Measurements from ENCODE around the gene FITM2. TPM values are rescaled to one million over a fixed set of nuclear protein-coding genes. Genes with fewer than 3 reads are reported as not detected.

FITM2 gene
- total RNA-seq, 4 donors from 2014 or later = 7.6 to 10.1 (median 8.7) TPM

GRCh38 chr20:44343162-44343675, 32.2 kb upstream of the FITM2 start:
- in situ Hi-C loops (cut with MboI; ENCODE audit: low sequenced_read_pairs in 4 of 4) (no loop called here), intact Hi-C loops (cut with DNase I; ENCODE audit: low total_unique reads) (no loop called here)
- H3K9me3 ChIP-seq = no peaks in the 10 kb centered on the region
- no peak overlapping the region for H3K27ac ChIP-seq
- H3K4me3 ChIP-seq = no peak overlapping the region
- TF ChIP-seq POLR2A (IDR thresholded peaks at IDR 0.05) (no peak), CTCF (IDR thresholded peaks at IDR 0.05 in 4 of 5, conservative IDR thresholded peaks at IDR 0.05 in 1 of 5) (no peak)
- no peaks in the 10 kb centered on the region for H3K36me3 ChIP-seq
- DNase-seq (no peak), ATAC-seq (no peak)
- no peaks in the 10 kb centered on the region for H3K27me3 ChIP-seq
- H3K4me1 ChIP-seq = no peaks in the 10 kb centered on the region

GRCh38 chr20:44342248-44342647, 31.2 kb upstream of the FITM2 start:
- no peak for DNase-seq
- no peaks in the 10 kb centered on the region for H3K36me3 ChIP-seq
- no peaks in the 10 kb centered on the region for H3K9me3 ChIP-seq
- no peaks in the 10 kb centered on the region for H3K4me1 ChIP-seq
- intact Hi-C loops (cut with DNase I; ENCODE audit: low total_unique reads) = no loop called here
- in situ Hi-C loops (cut with MboI; ENCODE audit: low sequenced_read_pairs in 4 of 4) = no loop called here
- H3K27me3 ChIP-seq = peaks cover 0 to 2% (median 0%) of the 10 kb centered on the region in 3 donors
- no peak overlapping the region for H3K27ac ChIP-seq
- no peak for ATAC-seq
- TF ChIP-seq CTCF (IDR thresholded peaks at IDR 0.05 in 4 of 5, conservative IDR thresholded peaks at IDR 0.05 in 1 of 5) (no peak), POLR2A (IDR thresholded peaks at IDR 0.05) (no peak)
- H3K4me3 ChIP-seq = no peak overlapping the region

GRCh38 chr20:44336725-44337380, 25.9 kb upstream of the FITM2 start, which contains the start of gene R3HDML:
Gene R3HDML, plus strand, starts transcription at chr20:44337043. Its CDS starts 115 bp downstream, at chr20:44337158.
- Histone ChIP-seq H3K4me1 (no peaks in the 10 kb centered on the region), H3K9me3 (no peaks in the 10 kb centered on the region), H3K27ac (no peak within 1 kb of the TSS), H3K4me3 (no peak within 1 kb of the TSS), H3K36me3 (no peaks in the 10 kb centered on the region), H3K27me3 (peaks cover 0 to 6% (median 5%) of the 10 kb centered on the region in 3 donors)
- ATAC-seq = no peak
- intact Hi-C loops (cut with DNase I; ENCODE audit: low total_unique reads) = no loop called here
- no peak for DNase-seq
- TF ChIP-seq CTCF (IDR thresholded peaks at IDR 0.05 in 4 of 5, conservative IDR thresholded peaks at IDR 0.05 in 1 of 5) = no peak
- no peak for TF ChIP-seq POLR2A (IDR thresholded peaks at IDR 0.05)
- in situ Hi-C loops (cut with MboI; ENCODE audit: low sequenced_read_pairs in 4 of 4) = no loop called here

- Histone ChIP-seq H3K9me3 (no peaks in the 10 kb centered on the region), H3K27ac (no peak overlapping the region), H3K27me3 (peaks cover 0 to 6% (median 5%) of the 10 kb centered on the region in 3 donors), H3K4me3 (no peak overlapping the region), H3K4me1 (no peaks in the 10 kb centered on the region), H3K36me3 (no peaks in the 10 kb centered on the region)
- ATAC-seq (no peak), DNase-seq (no peak)
- TF ChIP-seq POLR2A (IDR thresholded peaks at IDR 0.05) (no peak), CTCF (IDR thresholded peaks at IDR 0.05 in 4 of 5, conservative IDR thresholded peaks at IDR 0.05 in 1 of 5) (no peak)
- intact Hi-C loops (cut with DNase I; ENCODE audit: low total_unique reads) = no loop called here
- in situ Hi-C loops (cut with MboI; ENCODE audit: low sequenced_read_pairs in 4 of 4) = no loop called here
Measured at GRCh38 chr20:44336086-44336485, 25.1 kb upstream of the FITM2 start.
